ENCODE results near the gene MT4. TPM values are rescaled to one million over a fixed set of nuclear protein-coding genes. Genes with fewer than 3 reads are reported as not detected.

The MT4 gene
- total RNA-seq, 1 experiment from 2014 or later: not detected

DNA sequence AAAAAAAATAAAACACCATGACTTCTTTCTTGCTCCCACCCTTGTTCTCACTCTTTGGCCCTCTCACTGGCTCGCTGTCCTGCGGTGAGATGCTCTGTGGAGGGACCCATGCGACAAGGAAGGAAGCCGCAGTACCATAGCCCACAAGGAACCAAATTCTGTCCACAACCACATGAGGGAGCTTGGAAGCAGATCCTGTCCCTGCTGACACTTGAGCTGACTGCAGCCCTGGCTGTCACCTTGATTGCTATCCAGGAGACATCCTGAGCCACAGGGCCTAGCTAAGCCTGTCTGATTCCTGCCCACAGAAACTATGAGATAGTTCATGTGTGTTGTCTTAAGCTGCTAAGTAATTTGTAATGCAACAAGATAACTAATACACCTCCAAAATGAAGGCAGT, 38.7 kb downstream of the MT4 start:
- DNase-seq (ENCODE audit: low spot score) (peak; percentile 56), ATAC-seq (peak; percentile 61)
- Mint-ChIP-seq H3K27ac (no peak overlapping the region), H3K36me3 (no peaks in the 10 kb centered on the region), H3K4me1 (peaks cover 17% of the 10 kb centered on the region), H3K9me3 (no peaks in the 10 kb centered on the region), H3K27me3 (ENCODE audit: low read depth) (peaks cover 36% of the 10 kb centered on the region), H3K4me3 (no peak overlapping the region)
- ChIA-PET CTCF (interaction anchor here (0.6 to 2.0 kb wide), 21 partner anchors 9 to 105 kb away, joined by 3 to 39 read pairs (median 5); partner anchors contain the start of genes MT1A, MT1E and MT1X), POLR2A (interaction anchor here (0.5 kb wide), 2 partner anchors 50 to 54 kb away, joined by 3 read pairs; no protein-coding TSS in a partner anchor)
- no peak for TF ChIP-seq ZNF671 (CRISPR knock-in tag; IDR thresholded peaks at IDR 0.05)
- TF ChIP-seq, protein P1, sequence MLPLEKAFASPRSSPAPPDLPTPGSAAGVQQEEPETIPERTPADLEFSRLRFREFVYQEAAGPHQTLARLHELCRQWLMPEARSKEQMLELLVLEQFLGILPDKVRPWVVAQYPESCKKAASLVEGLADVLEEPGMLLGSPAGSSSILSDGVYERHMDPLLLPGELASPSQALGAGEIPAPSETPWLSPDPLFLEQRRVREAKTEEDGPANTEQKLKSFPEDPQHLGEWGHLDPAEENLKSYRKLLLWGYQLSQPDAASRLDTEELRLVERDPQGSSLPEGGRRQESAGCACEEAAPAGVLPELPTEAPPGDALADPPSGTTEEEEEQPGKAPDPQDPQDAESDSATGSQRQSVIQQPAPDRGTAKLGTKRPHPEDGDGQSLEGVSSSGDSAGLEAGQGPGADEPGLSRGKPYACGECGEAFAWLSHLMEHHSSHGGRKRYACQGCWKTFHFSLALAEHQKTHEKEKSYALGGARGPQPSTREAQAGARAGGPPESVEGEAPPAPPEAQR (CRISPR knock-in tag; IDR thresholded peaks at IDR 0.05): no peak
- TF ChIP-seq FOXJ3 (CRISPR knock-in tag; IDR thresholded peaks at IDR 0.05; ENCODE audit: borderline replicate concordance): no peak
- TF ChIP-seq GABPB1 (CRISPR knock-in tag; IDR thresholded peaks at IDR 0.05): peak; percentile 51; the same call in 1 of the 2 replicates

DNA sequence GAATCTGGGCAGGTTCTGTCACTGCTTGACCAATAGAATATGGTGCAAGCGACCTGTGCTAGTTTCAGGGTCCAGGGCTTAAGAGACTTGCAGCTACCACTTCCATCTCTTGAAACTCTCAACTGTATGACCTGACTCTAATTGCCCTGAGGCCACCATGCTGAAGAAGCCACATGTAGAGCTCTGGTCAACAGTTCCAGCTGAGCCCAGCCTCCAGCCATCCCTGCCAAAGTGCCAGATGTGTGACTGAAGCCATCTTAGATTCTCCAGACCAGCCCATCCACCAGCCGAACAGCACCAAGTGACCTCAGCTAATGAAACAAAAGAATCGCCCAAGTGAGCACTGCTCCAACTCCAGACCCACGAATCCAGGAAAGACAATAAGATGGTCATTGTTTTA, 40.1 kb downstream of the MT4 start:
- Mint-ChIP-seq H3K9me3 (no peaks in the 10 kb centered on the region), H3K4me1 (peaks cover 31% of the 10 kb centered on the region), H3K4me3 (no peak overlapping the region), H3K36me3 (no peaks in the 10 kb centered on the region), H3K27ac (no peak overlapping the region), H3K27me3 (ENCODE audit: low read depth) (peaks cover 50% of the 10 kb centered on the region)
- ATAC-seq (no peak), DNase-seq (ENCODE audit: low spot score) (no peak)
- ChIA-PET POLR2A (no interaction called here), CTCF (no interaction called here)
- TF ChIP-seq, protein P2, sequence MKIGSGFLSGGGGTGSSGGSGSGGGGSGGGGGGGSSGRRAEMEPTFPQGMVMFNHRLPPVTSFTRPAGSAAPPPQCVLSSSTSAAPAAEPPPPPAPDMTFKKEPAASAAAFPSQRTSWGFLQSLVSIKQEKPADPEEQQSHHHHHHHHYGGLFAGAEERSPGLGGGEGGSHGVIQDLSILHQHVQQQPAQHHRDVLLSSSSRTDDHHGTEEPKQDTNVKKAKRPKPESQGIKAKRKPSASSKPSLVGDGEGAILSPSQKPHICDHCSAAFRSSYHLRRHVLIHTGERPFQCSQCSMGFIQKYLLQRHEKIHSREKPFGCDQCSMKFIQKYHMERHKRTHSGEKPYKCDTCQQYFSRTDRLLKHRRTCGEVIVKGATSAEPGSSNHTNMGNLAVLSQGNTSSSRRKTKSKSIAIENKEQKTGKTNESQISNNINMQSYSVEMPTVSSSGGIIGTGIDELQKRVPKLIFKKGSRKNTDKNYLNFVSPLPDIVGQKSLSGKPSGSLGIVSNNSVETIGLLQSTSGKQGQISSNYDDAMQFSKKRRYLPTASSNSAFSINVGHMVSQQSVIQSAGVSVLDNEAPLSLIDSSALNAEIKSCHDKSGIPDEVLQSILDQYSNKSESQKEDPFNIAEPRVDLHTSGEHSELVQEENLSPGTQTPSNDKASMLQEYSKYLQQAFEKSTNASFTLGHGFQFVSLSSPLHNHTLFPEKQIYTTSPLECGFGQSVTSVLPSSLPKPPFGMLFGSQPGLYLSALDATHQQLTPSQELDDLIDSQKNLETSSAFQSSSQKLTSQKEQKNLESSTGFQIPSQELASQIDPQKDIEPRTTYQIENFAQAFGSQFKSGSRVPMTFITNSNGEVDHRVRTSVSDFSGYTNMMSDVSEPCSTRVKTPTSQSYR (CRISPR knock-in tag; IDR thresholded peaks at IDR 0.05): no peak
- TF ChIP-seq TP53 (CRISPR knock-in tag; IDR thresholded peaks at IDR 0.05) (no peak), FOXJ3 (CRISPR knock-in tag; IDR thresholded peaks at IDR 0.05; ENCODE audit: borderline replicate concordance) (no peak), SP1 (CRISPR knock-in tag; conservative IDR thresholded peaks at IDR 0.05) (no peak), GRHL2 (CRISPR knock-in tag; IDR thresholded peaks at IDR 0.05; ENCODE audit: insufficient replicate concordance, severe bottlenecking) (no peak), FOXK1 (CRISPR knock-in tag; IDR thresholded peaks at IDR 0.05) (no peak), ZNF138 (CRISPR knock-in tag; conservative IDR thresholded peaks at IDR 0.05) (no peak)
- TF ChIP-seq, protein P3, sequence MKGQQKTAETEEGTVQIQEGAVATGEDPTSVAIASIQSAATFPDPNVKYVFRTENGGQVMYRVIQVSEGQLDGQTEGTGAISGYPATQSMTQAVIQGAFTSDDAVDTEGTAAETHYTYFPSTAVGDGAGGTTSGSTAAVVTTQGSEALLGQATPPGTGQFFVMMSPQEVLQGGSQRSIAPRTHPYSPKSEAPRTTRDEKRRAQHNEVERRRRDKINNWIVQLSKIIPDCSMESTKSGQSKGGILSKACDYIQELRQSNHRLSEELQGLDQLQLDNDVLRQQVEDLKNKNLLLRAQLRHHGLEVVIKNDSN (CRISPR knock-in tag; IDR thresholded peaks at IDR 0.05): no peak
- TF ChIP-seq, protein P4, sequence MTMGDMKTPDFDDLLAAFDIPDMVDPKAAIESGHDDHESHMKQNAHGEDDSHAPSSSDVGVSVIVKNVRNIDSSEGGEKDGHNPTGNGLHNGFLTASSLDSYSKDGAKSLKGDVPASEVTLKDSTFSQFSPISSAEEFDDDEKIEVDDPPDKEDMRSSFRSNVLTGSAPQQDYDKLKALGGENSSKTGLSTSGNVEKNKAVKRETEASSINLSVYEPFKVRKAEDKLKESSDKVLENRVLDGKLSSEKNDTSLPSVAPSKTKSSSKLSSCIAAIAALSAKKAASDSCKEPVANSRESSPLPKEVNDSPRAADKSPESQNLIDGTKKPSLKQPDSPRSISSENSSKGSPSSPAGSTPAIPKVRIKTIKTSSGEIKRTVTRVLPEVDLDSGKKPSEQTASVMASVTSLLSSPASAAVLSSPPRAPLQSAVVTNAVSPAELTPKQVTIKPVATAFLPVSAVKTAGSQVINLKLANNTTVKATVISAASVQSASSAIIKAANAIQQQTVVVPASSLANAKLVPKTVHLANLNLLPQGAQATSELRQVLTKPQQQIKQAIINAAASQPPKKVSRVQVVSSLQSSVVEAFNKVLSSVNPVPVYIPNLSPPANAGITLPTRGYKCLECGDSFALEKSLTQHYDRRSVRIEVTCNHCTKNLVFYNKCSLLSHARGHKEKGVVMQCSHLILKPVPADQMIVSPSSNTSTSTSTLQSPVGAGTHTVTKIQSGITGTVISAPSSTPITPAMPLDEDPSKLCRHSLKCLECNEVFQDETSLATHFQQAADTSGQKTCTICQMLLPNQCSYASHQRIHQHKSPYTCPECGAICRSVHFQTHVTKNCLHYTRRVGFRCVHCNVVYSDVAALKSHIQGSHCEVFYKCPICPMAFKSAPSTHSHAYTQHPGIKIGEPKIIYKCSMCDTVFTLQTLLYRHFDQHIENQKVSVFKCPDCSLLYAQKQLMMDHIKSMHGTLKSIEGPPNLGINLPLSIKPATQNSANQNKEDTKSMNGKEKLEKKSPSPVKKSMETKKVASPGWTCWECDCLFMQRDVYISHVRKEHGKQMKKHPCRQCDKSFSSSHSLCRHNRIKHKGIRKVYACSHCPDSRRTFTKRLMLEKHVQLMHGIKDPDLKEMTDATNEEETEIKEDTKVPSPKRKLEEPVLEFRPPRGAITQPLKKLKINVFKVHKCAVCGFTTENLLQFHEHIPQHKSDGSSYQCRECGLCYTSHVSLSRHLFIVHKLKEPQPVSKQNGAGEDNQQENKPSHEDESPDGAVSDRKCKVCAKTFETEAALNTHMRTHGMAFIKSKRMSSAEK (CRISPR knock-in tag; IDR thresholded peaks at IDR 0.05; ENCODE audit: borderline replicate concordance): no peak

DNA sequence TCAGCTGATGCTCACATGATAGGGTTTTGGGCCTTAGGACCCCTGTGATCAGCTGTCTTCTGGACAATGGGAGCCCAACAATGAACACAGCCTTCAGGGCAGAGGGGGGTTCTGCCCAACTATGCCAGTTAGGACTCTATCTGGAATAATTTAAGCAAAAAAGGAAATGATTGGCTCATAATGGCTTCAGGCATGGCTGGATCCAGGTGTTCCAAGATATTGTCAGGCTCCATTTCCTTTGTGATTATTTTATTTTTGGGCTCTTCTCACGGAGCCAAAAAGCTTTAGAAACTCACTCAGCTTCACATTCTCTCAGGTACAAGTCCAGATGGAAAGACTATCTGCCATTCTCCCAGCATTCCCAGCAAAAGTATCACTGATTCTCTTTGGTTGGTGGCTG, 40.6 kb downstream of the MT4 start:
- H3K36me3 Mint-ChIP-seq: no peaks in the 10 kb centered on the region
- no peak for DNase-seq (ENCODE audit: low spot score)
- no peaks in the 10 kb centered on the region for H3K9me3 Mint-ChIP-seq
- POLR2A ChIA-PET: no interaction called here
- H3K27me3 Mint-ChIP-seq (ENCODE audit: low read depth): peaks cover 54% of the 10 kb centered on the region
- CTCF ChIA-PET: no interaction called here
- no peak overlapping the region for H3K27ac Mint-ChIP-seq
- peaks cover 36% of the 10 kb centered on the region for H3K4me1 Mint-ChIP-seq
- no peak overlapping the region for H3K4me3 Mint-ChIP-seq
- ATAC-seq: no peak
- no peak for TF ChIP-seq TCF7 (CRISPR knock-in tag; IDR thresholded peaks at IDR 0.05; ENCODE audit: low read depth)
- TF ChIP-seq, protein P5, sequence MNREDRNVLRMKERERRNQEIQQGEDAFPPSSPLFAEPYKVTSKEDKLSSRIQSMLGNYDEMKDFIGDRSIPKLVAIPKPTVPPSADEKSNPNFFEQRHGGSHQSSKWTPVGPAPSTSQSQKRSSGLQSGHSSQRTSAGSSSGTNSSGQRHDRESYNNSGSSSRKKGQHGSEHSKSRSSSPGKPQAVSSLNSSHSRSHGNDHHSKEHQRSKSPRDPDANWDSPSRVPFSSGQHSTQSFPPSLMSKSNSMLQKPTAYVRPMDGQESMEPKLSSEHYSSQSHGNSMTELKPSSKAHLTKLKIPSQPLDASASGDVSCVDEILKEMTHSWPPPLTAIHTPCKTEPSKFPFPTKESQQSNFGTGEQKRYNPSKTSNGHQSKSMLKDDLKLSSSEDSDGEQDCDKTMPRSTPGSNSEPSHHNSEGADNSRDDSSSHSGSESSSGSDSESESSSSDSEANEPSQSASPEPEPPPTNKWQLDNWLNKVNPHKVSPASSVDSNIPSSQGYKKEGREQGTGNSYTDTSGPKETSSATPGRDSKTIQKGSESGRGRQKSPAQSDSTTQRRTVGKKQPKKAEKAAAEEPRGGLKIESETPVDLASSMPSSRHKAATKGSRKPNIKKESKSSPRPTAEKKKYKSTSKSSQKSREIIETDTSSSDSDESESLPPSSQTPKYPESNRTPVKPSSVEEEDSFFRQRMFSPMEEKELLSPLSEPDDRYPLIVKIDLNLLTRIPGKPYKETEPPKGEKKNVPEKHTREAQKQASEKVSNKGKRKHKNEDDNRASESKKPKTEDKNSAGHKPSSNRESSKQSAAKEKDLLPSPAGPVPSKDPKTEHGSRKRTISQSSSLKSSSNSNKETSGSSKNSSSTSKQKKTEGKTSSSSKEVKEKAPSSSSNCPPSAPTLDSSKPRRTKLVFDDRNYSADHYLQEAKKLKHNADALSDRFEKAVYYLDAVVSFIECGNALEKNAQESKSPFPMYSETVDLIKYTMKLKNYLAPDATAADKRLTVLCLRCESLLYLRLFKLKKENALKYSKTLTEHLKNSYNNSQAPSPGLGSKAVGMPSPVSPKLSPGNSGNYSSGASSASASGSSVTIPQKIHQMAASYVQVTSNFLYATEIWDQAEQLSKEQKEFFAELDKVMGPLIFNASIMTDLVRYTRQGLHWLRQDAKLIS (CRISPR knock-in tag; IDR thresholded peaks at IDR 0.05; ENCODE audit: borderline replicate concordance): no peak
- no peak for TF ChIP-seq KAT7 (CRISPR knock-in tag; IDR thresholded peaks at IDR 0.05; ENCODE audit: borderline replicate concordance)
- TF ChIP-seq ZNF219 (CRISPR knock-in tag; IDR thresholded peaks at IDR 0.05; ENCODE audit: borderline replicate concordance): no peak
- no peak for TF ChIP-seq NFATC4 (CRISPR knock-in tag; IDR thresholded peaks at IDR 0.05)
- TF ChIP-seq SOX15 (CRISPR knock-in tag; IDR thresholded peaks at IDR 0.05): no peak
- TF ChIP-seq JAZF1 (CRISPR knock-in tag; IDR thresholded peaks at IDR 0.05): no peak
- no peak for TF ChIP-seq PRRX2 (CRISPR knock-in tag; IDR thresholded peaks at IDR 0.05)
- no peak for TF ChIP-seq ZNF121 (CRISPR knock-in tag; IDR thresholded peaks at IDR 0.05)

Measured in WTC11 (cell line).